Muscle of back (tissue), 11 donors: ENCODE data around the gene CARD11. TPM values are rescaled to one million over a fixed set of nuclear protein-coding genes. Genes with fewer than 3 reads are reported as not detected.
"Not testable (repeated sequence)": the region's sequence is repeated elsewhere in the genome, so short reads cannot be mapped to it uniquely, and the experiment has no call there.

ENCODE experiments used
- DNase-seq, 3 donors: peaks; one replicate each; pipeline versions ENCODE4 v3.0.0 to v3.0.0-alpha.2; 2013
- polyA plus RNA-seq, 10 donors: library from polyadenylated mRNA; unstranded; fragments of 120-200 nt; gene quantifications; one replicate each; pipeline ENCODE4 v1.2.1, GENCODE V29; 2013; ENCODE audit not compliant: insufficient read length in 10 of 10

CARD11 gene
- polyA plus RNA-seq, 10 donors, result 0.21 to 3.4 (median 0.41) TPM

DNA sequence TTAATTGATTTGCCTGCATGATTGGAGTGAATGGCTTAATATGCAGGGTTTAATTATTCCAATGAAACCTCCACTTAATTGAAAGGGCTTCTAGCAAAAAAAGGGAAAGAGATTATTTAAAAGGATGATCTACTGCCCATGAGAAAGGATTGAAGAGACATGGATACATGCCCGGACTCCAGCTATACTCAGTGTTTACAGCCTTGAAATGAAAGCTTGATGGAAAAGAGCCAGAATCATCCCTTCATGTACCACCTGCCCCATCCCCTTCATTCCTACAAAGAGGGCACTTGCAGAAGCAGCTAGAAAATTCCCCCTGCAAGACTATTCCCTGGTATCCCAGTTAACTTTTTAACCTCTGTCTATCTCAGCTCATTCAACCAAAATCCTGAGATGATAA, 78.4 kb downstream of the CARD11 start:
- DNase-seq, result no peak

DNA sequence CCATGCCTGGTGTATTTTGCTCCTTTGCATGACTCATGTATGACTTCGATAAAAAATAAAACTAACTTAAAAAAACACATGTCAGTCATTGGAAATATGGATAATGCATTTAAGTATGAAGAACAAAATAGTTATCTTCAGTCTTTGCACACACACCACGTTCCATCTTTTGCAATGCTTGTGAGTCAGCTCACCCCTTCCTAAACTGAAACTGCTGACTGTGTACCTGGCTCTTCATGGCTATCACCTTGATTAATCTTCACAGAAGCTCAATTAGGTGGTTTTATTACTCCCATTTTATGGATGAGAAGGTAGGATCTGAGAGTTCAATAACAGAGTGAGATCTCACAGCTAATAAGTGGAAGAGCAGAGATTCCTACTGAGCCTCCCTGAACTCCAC, 79.5 kb downstream of the CARD11 start:
- no peak for DNase-seq

DNA sequence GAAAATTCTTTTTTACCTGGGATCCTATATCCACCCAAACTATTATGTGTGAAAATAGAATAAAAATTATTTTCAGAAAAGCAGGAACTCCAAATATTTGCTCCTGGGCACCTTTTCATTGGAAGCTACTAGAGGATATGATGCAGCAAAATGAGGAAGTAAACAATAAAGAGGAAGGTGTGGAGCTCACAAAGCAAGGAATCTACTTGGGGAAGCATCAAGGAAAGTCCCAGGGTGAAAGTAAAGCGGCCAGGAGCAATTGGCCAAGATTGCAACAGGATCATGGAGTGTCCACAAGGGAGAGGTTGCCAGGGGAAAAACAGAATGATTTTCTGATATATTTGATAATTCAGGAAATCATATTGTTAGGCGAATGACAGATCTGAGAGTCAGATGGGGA, 80.8 kb downstream of the CARD11 start:
- DNase-seq, result no peak

DNA sequence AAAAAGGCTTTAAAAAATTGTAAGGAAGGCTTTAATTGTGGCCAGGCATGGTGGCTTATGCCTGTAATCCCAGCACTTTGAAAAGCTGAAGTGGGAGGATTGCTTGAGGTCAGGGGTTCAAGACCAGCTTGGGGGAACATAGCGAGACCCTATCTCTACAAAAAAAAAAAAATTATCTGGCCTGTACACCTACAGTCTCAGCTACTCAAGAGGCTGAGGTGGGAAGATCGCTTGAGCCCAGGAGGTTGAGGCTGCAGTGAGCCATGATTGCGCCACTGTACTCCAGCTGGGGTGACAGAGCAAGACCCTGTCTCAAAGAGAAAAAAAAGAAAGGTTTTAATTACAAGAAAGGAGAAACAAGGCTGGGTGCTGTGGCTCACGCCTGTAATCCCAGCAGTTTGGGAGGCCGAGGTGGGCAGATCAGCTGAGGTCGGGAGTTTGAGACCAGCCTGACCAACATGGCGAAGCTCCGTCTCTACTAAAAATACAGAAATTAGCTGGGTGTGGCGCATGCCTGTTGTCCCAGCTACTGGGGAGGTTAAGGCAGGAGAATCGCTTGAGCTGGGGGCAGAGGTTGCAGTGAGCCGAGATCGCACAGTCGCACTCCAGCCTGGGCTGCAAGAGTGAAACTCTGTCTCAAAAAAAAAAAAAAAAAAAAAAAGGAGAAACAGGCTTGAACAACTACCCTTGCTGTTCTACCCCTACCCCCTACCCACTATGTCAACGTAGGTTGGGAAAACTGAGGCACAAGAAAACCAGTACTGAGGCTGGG, 83.7 kb downstream of the CARD11 start:
- DNase-seq, result no peak

DNA sequence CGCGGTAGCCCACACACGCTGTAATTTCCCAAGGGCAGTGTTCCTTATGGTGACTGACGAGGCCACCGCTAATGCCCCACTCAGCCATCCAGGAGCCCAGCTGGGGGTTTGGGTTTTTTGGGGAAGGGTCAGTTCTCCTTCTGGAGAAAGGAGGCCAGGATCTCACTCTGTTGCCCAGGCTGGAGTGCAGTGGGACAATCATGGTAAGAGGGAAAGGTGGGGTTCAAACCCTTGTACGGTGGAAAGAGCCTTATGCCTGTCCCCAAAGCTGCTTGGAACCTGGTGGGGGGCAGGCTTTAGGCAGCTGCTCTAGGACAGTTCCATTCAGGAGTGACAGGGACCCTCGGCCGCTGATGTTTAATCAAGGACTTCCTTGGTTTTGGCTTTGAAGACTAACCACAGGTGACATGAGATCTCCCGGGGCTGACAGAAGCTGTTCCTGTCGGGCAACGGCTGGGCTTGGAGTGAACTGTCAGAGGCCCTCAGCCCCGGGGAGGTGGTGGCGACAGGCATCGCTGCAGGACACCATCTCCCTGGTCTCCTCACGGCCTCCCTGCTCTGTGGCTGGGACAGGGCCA, 84.5 kb downstream of the CARD11 start:
- no peak for DNase-seq

DNA sequence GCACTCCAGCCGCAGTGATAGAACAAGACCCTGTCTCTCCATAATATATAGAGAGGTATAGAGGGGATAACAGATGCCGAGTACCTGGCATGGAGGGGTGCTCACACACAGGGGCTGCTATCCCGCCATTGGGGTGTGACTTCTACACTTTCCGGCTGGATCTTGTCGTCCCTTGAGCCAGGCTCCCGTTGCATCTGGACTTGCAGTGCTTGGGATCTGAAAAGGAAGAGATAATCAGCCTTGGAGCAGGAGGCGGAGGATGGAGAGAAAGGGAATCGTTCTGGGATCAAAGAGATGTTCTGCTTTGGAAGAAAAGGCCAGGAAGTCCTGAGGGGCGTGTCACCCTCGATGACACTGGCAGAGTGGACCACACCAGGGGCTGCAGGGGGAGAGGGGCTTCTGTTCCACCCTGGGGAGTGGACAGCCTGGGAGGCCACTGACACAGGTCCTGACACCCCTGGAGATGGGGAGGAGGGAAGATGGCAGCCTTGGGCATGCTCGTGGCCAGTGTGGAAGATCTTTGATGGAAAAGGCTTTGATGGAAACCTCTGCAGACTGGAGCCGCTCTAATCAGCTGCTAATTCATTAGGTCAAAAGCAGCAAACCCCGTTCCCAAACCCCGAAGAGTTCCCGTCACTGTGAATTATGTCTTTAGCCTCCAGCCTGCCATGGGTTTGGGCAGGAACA, 85.1 kb downstream of the CARD11 start:
- DNase-seq, result no peak

DNA sequence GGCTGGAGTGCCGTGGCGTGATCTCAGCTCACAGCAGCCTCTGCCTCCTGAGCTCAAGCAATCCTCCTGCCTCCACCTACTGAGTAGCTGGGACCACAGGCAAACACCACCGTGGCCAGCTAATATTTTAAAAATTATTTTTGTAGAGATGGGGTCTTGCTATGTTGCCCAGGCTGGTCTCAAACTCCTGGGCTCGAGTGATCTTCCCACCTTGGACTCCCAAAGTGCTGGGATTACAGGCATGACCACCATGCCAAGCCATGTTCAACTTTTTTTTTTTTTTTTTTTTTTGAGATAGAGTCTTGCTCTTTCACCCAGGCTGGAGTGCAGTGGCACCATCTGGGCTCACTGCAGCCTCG, 86.3 kb downstream of the CARD11 start:
- not testable (repeated sequence) for DNase-seq

DNA sequence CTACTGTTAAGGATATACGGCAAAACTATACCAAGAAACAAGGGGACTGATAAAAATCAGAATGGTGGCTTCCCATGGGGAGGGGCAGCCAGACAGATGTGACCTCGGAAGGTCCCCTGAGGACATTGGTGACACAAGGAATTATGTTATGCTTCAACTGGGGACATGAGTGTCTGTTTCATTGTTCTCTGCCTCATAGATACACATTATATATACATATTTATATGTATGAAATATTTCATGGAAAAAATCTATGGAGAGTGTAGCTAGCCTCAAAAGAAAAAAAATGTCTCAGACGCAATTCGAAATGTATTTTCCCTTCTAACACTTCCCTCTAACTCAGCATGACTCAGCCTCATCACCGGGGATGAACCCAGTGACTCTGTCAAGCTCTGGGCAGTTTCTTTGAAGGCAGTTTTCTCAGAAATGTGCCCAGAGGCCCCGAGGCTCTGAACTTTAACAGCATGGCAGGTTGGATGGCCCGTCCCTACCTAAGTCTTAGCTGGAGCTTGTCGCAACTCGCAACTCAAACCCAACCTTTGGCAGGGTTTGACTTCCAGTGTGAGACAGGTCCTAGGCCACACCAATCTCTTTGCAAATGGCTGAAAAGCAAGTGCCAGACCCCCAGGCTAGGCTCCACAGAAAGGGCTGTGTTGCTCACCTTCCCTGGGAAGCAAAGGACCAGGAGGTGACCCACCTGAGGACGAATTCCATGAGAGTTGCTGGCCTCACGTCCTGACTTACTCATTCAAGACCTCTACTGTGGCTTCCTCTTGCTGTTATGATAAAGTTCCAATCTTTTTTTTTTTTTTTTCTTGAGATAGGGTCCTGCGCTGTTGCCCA, 86.9 kb downstream of the CARD11 start:
- no peak for DNase-seq

DNA sequence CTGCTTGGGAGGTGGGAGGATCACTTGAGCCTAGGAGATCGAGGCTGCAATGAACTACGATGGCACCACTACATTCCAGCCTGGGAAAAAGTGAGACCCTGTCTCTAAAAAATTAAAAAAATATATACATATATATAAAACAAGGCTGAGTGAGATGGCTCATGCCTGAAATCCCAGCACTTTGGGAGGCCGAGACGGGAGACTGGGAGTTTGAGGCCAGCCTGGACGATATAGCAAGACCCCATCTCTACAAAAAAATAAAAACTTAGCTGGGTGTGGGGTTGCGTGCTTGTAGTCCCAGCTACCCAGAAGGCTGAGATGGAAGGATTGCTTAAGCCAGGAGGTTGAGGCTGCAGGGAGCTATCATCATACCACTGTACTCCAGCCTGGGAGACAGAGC, 87.6 kb downstream of the CARD11 start:
- no peak for DNase-seq

DNA sequence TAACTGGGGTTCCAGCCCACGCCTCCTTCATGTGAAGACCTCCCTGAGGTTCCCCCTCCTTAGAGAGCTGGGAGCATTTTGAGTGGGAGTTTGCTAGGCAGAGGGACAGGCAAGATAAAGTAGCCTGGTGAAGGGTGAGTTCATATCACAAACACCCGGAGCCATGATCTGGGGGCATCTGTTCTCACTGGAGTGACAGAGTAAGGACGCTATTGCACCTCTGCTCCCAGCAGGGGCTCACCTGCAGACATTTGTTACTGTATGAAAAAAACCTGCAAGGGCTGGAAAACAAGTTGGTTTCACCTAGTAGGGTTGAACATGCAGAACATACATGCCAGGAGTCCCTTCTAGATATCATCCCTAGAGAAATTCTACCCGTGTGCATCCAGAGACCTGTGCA, 88.4 kb downstream of the CARD11 start:
- no peak for DNase-seq

DNA sequence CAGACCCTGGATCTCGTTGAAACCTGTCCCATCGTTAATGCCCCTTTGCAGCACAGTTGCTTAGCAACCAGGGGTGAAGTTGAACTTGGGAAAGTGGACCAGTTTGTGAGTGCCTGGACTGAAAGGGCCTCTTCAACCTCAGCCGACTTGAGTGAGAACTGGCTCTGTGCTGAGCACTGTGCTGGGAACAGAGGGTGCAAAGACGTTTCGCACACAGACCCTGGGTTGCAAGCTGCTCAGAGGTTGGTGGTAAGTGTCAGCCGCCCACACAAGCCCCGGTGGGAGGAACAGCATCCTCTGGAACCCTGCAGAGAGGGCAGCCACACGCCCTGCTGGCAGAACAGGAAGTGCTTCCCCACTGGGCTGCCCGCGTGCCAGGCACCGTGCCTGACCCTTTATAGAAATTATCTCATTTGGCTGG, 89.2 kb downstream of the CARD11 start:
- no peak for DNase-seq

DNA sequence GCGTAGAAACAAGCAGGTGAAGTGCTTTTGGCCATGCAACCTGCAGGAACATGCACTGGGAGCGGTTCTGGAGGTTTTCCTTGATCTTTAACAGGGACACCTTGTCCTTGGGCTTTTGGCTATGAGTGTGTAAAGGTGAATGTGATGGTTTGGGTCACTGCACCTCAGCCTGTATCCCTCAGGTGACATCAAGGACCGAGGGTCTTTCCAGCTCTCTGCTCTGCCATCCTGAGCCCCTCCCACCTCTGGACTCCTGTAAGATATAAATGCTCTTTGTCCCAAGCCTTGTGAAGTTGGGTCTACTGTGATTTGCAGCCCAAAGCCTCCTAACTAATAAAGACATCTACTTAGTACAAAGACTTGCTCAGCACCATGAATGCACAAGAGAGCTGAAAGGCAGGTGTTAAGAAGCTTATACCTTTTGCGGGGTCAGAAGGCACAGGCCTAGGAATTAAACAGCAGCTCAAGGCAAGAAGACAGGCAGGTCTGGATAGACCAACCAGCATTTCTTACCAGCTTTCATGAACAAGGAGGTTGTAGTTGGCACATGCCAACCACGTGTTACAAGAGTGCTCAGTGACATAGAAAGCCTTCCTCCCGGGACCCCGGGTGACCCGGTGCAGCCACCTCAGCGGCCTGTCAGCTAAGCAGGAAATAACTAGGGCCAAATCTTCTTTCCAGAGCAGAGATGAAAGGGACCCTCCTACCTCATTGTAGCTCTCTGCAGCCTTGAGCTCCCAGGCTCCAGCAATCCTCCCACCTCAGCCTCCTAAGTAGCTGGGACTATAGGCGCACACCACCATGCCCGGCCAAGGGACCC, 89.9 kb downstream of the CARD11 start:
- no peak for DNase-seq

DNA sequence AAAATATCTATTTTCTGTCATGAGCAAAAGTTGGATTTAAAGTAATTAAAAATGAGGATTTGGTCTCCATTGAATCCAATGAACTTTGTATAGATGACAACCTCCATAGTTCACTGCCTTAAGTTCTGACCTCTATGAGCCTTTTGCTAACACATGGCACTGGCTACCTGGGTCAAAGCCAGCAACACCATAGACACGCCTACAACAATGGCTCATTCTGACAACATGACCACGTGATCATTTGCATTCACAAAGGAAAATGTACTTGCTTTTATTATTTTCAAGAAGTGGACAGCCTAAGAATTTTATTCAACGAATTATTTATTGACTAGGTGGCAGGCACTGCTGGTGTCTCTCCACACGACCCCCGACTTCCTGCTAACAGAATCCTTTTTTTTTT, 90.6 kb downstream of the CARD11 start:
- DNase-seq, result no peak

DNA sequence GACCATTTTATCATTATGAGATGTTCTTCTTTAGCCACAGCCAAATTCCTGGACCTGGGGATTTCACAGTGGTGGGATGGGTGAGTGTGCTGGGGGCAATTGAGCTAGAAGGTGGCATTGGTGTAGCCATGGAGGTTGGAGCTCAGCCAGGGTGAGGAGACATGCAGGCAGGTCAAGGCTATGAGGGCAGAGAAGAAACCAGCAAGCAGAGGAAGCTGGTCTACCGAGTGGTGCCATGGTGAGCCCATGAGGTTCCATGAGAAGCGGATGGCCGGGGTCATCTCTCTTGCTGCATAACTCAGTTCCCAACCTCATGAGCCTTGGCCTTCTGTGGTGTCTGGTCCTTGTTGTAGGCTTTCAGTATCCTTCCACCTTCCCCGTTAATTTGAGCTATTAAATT, 91.4 kb downstream of the CARD11 start:
- no peak for DNase-seq

DNA sequence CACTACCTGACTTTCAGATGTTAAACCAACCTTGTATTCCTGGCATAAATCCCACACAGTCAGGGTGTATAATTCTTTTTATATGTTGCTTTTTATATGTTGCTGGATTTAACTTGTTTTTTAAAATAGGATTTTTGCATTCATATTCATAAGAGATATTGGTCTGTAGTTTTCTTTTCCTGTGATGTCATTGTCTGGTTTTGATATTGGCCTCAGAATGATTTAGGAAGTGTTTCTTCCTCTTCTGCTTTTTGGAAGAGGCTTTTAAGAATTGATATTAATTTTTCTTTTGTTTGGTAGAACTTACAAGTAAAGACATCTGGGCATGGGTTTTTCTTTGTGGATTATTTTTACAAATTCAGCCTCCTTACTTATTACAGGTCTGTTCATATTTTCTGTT, 93.1 kb downstream of the CARD11 start:
- DNase-seq, result no peak

DNA sequence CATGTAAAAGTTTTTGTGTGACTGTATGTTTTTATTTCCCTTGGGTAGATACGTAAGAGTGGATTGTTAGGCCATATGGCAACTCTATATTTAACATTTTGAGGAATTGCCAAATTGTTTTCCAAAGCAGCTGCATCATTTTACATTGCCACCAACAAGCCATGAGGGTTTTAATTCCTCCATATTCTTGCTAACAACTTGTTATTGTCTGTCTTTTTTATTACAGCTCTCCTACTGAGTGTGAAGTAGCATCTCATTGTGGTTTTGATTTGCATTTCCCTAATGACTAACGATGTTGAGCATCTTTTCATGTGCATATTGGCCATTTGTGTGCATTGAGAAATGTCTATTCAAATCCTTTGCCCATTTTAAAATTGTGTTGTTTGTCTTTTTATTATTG, 94.9 kb downstream of the CARD11 start:
- DNase-seq, result no peak

DNA sequence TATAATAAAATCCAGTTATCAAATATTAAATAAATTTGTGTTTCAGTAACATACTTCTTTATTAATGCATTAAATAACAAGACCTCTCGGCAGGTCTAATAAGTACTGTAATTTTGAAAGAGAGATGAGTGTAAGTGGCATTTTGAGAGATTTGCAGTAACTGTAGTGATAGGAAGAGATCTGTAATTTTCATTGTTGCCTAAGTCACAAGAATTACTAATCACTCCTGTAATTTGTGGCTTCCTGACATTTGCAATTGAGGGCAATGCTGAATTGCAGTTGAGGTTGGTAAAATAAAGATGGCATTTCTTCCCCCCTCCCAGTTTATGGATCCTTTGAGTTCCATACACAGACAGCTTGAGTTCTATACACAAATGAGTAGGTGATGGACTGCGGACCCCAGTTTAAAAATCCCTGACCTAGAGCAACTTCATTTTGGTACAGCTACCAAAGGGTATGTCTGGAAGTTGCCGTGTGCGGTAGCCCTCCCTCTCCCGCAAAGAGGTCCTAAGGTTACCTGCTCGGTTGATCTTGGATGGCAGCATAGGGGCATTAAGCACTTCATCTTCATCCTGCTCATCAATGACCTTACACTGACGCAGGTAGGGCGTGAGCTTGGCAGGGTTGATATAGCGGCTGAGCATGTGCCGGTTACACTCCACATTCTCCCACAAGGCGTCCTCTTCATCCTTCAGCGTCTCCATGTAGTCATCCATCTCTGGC, 96.4 kb downstream of the CARD11 start:
- DNase-seq, result no peak

DNA sequence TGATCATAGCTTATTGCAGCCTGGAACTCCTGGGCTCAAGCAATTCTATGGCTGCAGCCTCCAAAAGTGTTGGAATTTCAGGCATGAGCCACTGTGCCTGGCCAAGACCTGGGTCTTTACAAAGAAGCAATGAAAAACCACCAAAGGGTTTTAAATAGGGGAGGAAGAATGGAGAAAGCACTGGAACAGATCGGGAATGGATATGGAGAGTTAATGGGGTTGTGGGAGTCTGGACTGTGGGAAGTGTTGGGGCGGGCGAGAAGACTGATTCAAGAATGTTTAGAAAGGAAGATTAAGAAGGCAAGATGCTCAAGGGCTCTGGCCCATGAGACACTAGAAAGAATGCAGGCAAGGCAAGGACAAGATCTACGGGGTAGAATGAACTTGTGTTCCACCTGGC, 98.5 kb downstream of the CARD11 start:
- DNase-seq, result no peak

DNA sequence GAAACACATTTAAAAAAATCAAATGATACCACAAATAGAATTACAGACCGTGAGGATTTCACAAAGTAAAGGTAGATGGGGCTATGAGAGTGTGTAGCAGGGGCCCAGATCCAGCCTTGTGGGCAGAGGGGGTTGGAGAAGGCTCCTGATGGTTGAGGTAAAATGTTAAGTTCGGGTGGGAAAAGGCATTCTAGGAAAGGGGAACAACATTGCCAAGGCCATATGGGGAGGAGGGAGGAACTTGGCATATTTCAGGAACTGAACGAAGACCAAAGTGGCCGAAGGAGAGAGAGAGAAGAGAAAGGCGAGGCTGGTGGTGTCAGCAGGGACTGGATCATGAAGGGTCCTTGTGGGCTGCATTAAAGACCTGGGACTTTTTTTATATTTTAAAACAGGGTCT, 98.9 kb downstream of the CARD11 start:
- DNase-seq, result no peak

DNA sequence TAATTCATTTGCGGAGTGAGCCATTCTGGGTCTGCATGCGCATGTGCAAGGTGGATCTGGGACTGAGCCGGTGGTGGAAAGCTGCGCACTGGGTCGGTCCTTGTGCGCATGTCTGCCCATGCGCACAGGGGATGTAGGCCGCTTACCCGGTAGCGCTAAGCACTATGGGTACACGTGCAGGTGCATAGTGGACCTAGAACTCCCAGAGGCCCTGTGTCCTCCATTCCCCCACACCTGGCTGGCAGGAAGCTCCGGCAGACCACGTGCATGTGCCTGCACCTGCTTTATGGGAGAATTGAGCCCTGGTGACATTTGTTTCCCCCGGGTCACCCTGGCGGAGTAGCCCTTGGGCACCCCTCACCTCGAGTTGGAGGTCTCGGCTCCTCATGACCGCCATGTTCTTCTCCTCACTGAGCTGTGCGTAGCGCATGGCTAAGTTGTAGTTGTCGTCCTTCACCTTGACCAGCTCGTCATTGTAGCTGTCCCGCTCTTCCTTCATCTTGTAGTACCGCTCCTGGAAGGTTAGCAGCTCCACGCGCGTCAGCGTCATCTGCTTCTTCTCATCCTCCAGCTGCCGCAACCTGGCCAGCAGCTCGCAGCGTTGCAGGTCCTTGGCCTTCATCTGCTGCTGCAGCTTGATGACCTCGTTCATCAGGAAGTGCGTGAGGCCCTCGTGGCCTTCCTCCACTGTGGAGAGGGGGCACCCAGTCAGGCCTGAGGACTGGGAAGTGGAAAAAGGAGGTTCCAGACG, 99.6 kb downstream of the CARD11 start:
- no peak for DNase-seq
